MM.1S (cell line): ENCODE measurements around the gene GRIK4.

Experiments used
- DNase-seq: peaks from one replicate; pipeline ENCODE4 v3.0.0-alpha.2; 2015
- H2AFZ ChIP-seq: fragments of 300-600 bp; sonication (generic); 2 replicates; pipeline ENCODE4 v1.6.0; 2016; ENCODE audit warnings: antibody characterized with exemption, low read length
- H3F3A ChIP-seq: fragments of 300-600 bp; sonication (generic); 2 replicates; pipeline ENCODE4 v1.6.1; 2016; ENCODE audit warnings: mild to moderate bottlenecking, antibody characterized with exemption, low read length, moderate library complexity, mixed read lengths; ENCODE audit not compliant: insufficient read depth
- H3K27ac ChIP-seq: fragments of 300-600 bp; sonication (generic); 2 replicates; pipeline ENCODE4 v1.5.1; 2016; ENCODE audit warnings: mild to moderate bottlenecking, low read length
- H3K27me3 ChIP-seq: fragments of 300-600 bp; sonication (generic); replicated peaks from 2 replicates; pipeline ENCODE4 v1.6.0; 2016; ENCODE audit warnings: low read length; ENCODE audit not compliant: insufficient read depth
- H3K36me3 ChIP-seq: fragments of 300-600 bp; sonication (generic); replicated peaks from 2 replicates; pipeline ENCODE4 v1.6.1; 2016; ENCODE audit warnings: mild to moderate bottlenecking, low read length, mixed read lengths; ENCODE audit not compliant: insufficient read depth
- H3K4me1 ChIP-seq: fragments of 300-600 bp; sonication (generic); 2 replicates; pipeline ENCODE4 v1.6.1; 2016; ENCODE audit warnings: low read length, mixed read lengths
- H3K4me2 ChIP-seq: fragments of 300-600 bp; sonication (generic); 2 replicates; pipeline ENCODE4 v1.6.0; 2016; ENCODE audit warnings: low read depth, low read length
- H3K4me3 ChIP-seq: fragments of 300-600 bp; sonication (generic); 2 replicates; pipeline ENCODE4 v1.5.1; 2016; ENCODE audit warnings: low read length, mixed read lengths
- H3K79me2 ChIP-seq: fragments of 300-600 bp; sonication (generic); 2 replicates; pipeline ENCODE4 v1.6.1; 2016; ENCODE audit warnings: mixed run types, low read length, mixed read lengths
- H3K9ac ChIP-seq: fragments of 300-600 bp; sonication (generic); 2 replicates; pipeline ENCODE4 v1.6.1; 2016; ENCODE audit warnings: low read length, mixed read lengths
- H3K9me2 ChIP-seq: fragments of 300-600 bp; sonication (generic); replicated peaks from 2 replicates; pipeline ENCODE4 v1.6.1; 2016; ENCODE audit warnings: mild to moderate bottlenecking, low read length, mixed read lengths; ENCODE audit not compliant: insufficient read depth
- H3K9me3 ChIP-seq: fragments of 300-600 bp; sonication (generic); replicated peaks from 2 replicates; pipeline ENCODE4 v1.6.1; 2016; ENCODE audit warnings: mild to moderate bottlenecking, low read length, mixed read lengths; ENCODE audit not compliant: insufficient read depth
- H4K20me1 ChIP-seq: fragments of 300-600 bp; sonication (generic); 2 replicates; pipeline ENCODE4 v1.6.1; 2016; ENCODE audit warnings: mild to moderate bottlenecking, low read length, moderate library complexity, mixed read lengths; ENCODE audit not compliant: insufficient read depth
- CTCF ChIP-seq: fragments of 300-600 bp; sonication (generic); IDR thresholded peaks from 2 replicates; pipeline ENCODE4 v1.5.1; 2016; ENCODE audit warnings: antibody characterized with exemption, low read length, mixed read lengths
- EZH2 ChIP-seq: fragments of 300-600 bp; sonication (generic); optimal IDR thresholded peaks from 2 replicates; pipeline ENCODE3; 2017; ENCODE audit warnings: low read depth, mild to moderate bottlenecking, antibody characterized with exemption, low read length, mixed read lengths
- EZH2phosphoT487 ChIP-seq: fragments of 300-600 bp; sonication (generic); IDR thresholded peaks from 2 replicates; pipeline ENCODE4 v1.6.1; 2018; ENCODE audit warnings: antibody characterized with exemption, low read length

The GRIK4 gene

GRCh38 chr11:120958185-120958584 is 446.6 kb downstream of the GRIK4 start:
- H3K9me3 ChIP-seq: no peaks in the 10 kb centered on the region
- H4K20me1 ChIP-seq: no peaks in the 10 kb centered on the region
- H3K79me2 ChIP-seq: no peaks in the 10 kb centered on the region
- no peaks in the 10 kb centered on the region for H3K27me3 ChIP-seq
- H3K36me3 ChIP-seq: no peaks in the 10 kb centered on the region
- H3K4me1 ChIP-seq: no peaks in the 10 kb centered on the region
- H3K9me2 ChIP-seq: no peaks in the 10 kb centered on the region
- no peaks in the 10 kb centered on the region for H3F3A ChIP-seq
- no peak overlapping the region for H3K27ac ChIP-seq
- DNase-seq: no peak
- no peak overlapping the region for H2AFZ ChIP-seq
- no peak overlapping the region for H3K9ac ChIP-seq
- H3K4me3 ChIP-seq: no peak overlapping the region
- no peak overlapping the region for H3K4me2 ChIP-seq
- TF ChIP-seq EZH2: no peak
- TF ChIP-seq EZH2phosphoT487: no peak
- TF ChIP-seq CTCF: no peak

- Histone ChIP-seq H3K36me3 (no peaks in the 10 kb centered on the region), H3K9me2 (no peaks in the 10 kb centered on the region), H4K20me1 (no peaks in the 10 kb centered on the region), H3F3A (no peaks in the 10 kb centered on the region), H3K4me1 (no peaks in the 10 kb centered on the region), H3K4me3 (no peak overlapping the region), H2AFZ (no peak overlapping the region), H3K4me2 (no peak overlapping the region), H3K79me2 (no peaks in the 10 kb centered on the region), H3K27me3 (no peaks in the 10 kb centered on the region), H3K9ac (no peak overlapping the region), H3K27ac (no peak overlapping the region), H3K9me3 (no peaks in the 10 kb centered on the region)
- no peak for TF ChIP-seq CTCF
- no peak for TF ChIP-seq EZH2
- TF ChIP-seq EZH2phosphoT487: no peak
- DNase-seq: no peak
Observed at GRCh38 chr11:120959189-120959588, 447.6 kb downstream of the GRIK4 start.

GRCh38 chr11:120964857-120965256 is 453.3 kb downstream of the GRIK4 start:
- H3K4me1 ChIP-seq: no peaks in the 10 kb centered on the region
- TF ChIP-seq EZH2phosphoT487 (no peak), EZH2 (no peak), CTCF (no peak)
- no peak overlapping the region for H3K4me3 ChIP-seq
- H3K36me3 ChIP-seq: no peaks in the 10 kb centered on the region
- H3K27ac ChIP-seq: no peak overlapping the region
- no peaks in the 10 kb centered on the region for H3F3A ChIP-seq
- H3K9me2 ChIP-seq: no peaks in the 10 kb centered on the region
- no peak for DNase-seq
- no peak overlapping the region for H3K4me2 ChIP-seq
- H3K9ac ChIP-seq: no peak overlapping the region
- H4K20me1 ChIP-seq: no peaks in the 10 kb centered on the region
- H2AFZ ChIP-seq: no peak overlapping the region
- H3K79me2 ChIP-seq: no peaks in the 10 kb centered on the region
- no peaks in the 10 kb centered on the region for H3K9me3 ChIP-seq
- H3K27me3 ChIP-seq: no peaks in the 10 kb centered on the region
